Body of pancreas (tissue), 4 donors: Measurements from ENCODE around the gene INF2. TPM values are rescaled to one million over a fixed set of nuclear protein-coding genes. Genes with fewer than 3 reads are reported as not detected.
"Not testable (repeated sequence)": the region's sequence is repeated elsewhere in the genome, so short reads cannot be mapped to it uniquely, and the experiment has no call there.

Experiments
- ATAC-seq: fragments of 150-250 bp; one replicate; pipeline ENCODE4 v1.9.1; 2016
- DNase-seq, 4 donors: peaks; one replicate each; pipeline ENCODE4 v3.0.0-alpha.2; 2019
- H3K27ac ChIP-seq, 4 donors: fragments of 200-600 bp; sonication (generic); 1 replicate in 3 of 4; 2 replicates in 1 of 4; pipeline versions ENCODE4 v1.5.1 to v1.6.1; 2016 to 2019; ENCODE audit warnings: mild to moderate bottlenecking in 1 of 4, mixed read lengths in 1 of 4, moderate library complexity in 1 of 4
- H3K27me3 ChIP-seq, 2 donors: fragments of 200-600 bp; sonication (generic); one replicate each; pipeline ENCODE4 v1.6.0; 2016; ENCODE audit warnings: mild to moderate bottlenecking in 1 of 2
- H3K36me3 ChIP-seq, 2 donors: fragments of 200-600 bp; sonication (generic); replicated peaks in 1 of 2; 2 replicates each; pipeline ENCODE4 v1.5.1; 2016; ENCODE audit warnings: low read depth in 2 of 2; ENCODE audit not compliant: insufficient read depth in 1 of 2
- H3K4me1 ChIP-seq: fragments of 200-600 bp; sonication (generic); one replicate; pipeline ENCODE4 v1.6.0; 2016
- H3K4me3 ChIP-seq, 2 donors: fragments of 200-600 bp; sonication (generic); 1 replicate in 1 of 2; 2 replicates in 1 of 2; pipeline ENCODE4 v1.5.1; 2016 to 2019
- H3K9me3 ChIP-seq, 3 donors: fragments of 200-600 bp; sonication (generic); 1 replicate in 2 of 3; 2 replicates in 1 of 3; pipeline ENCODE4 v1.5.1; 2016
- POLR2A ChIP-seq, 3 donors: fragments of 450-650 bp; IDR thresholded peaks; one replicate each; pipeline ENCODE4 v1.6.1; 2016; ENCODE audit warnings: antibody characterized with exemption in 3 of 3, mild to moderate bottlenecking in 2 of 3
- WGBS, 2 donors: methylation state at CpG; one replicate each; pipeline ENCODE4 v1.1.5; 2017; 5-methylcytosine and 5-hydroxymethylcytosine counted together
- intact Hi-C: fragments of 100-400 bp; cut with DNase I; formaldehyde crosslinking; loops from one replicate; pipeline ENCODE4 v1.15.1; 2023
- total RNA-seq, 2 donors: library from RNA; depleted of rRNA; stranded (reverse); fragments of >200 nt; gene quantifications; one replicate each; pipeline ENCODE4 v1.1.0, GENCODE V29; 2016
- TF ChIP-seq, protein P1 (sequence below), 7 experiments: fragments of 450-650 bp in 4 of 7; fragments of 200-600 bp in 3 of 7; sonication (generic) in 3 of 7; IDR thresholded peaks; one replicate each; pipeline ENCODE4 v1.5.1; 2016 to 2019; ENCODE audit warnings: antibody characterized with exemption in 7 of 7

The INF2 gene
- total RNA-seq, 2 donors from 2014 or later: 46.2 to 90.3 TPM

DNA sequence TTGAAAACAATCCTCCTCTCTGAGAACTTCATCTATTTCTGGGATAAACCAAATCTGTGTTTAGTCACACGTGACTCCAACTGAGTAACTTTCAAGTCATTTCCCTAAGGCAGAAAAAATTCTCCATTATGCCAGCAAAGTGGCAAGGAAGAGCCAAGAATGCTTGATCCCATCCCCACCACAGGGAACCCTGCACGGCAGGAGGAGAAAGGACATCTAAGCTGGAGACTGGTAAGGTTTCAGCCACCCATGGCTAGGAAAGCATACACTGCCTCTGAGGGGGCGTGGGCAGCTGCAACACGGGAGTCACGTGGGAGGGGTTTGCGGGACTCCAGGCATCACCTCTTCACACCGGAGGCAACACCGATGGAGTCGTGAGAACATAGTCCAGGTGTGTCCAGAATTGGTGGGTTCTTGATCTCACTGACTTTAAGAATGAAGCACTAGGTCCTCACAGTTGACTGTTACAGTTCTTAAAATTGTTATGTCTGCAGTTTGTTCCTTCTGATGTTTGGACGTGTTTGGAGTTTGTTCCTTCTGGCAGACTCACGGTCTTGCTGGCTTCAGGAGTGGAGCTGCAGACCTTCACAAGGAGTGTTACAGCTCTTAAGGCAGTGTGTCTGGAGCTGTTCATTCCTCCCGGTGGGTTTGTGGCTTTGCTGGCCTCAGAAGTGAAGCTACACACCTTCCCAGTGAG lies 60.8 kb downstream of the INF2 start:
- Histone ChIP-seq H3K27me3 (no peaks in the 10 kb centered on the region), H3K4me1 (peaks cover 37% of the 10 kb centered on the region), H3K9me3 (no peaks in the 10 kb centered on the region), H3K27ac (no peak overlapping the region), H3K36me3 (no peaks in the 10 kb centered on the region), H3K4me3 (no peak overlapping the region)
- 71 to 80% methylated on average over 11 to 12 of the region's 12 CpGs for WGBS, 2 donors
- ATAC-seq (no peak), DNase-seq (no peak)
- TF ChIP-seq, protein P1, sequence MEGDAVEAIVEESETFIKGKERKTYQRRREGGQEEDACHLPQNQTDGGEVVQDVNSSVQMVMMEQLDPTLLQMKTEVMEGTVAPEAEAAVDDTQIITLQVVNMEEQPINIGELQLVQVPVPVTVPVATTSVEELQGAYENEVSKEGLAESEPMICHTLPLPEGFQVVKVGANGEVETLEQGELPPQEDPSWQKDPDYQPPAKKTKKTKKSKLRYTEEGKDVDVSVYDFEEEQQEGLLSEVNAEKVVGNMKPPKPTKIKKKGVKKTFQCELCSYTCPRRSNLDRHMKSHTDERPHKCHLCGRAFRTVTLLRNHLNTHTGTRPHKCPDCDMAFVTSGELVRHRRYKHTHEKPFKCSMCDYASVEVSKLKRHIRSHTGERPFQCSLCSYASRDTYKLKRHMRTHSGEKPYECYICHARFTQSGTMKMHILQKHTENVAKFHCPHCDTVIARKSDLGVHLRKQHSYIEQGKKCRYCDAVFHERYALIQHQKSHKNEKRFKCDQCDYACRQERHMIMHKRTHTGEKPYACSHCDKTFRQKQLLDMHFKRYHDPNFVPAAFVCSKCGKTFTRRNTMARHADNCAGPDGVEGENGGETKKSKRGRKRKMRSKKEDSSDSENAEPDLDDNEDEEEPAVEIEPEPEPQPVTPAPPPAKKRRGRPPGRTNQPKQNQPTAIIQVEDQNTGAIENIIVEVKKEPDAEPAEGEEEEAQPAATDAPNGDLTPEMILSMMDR (IDR thresholded peaks at IDR 0.05): no peak
- no peak for TF ChIP-seq POLR2A (IDR thresholded peaks at IDR 0.05)
- intact Hi-C loops: no loop called here

DNA sequence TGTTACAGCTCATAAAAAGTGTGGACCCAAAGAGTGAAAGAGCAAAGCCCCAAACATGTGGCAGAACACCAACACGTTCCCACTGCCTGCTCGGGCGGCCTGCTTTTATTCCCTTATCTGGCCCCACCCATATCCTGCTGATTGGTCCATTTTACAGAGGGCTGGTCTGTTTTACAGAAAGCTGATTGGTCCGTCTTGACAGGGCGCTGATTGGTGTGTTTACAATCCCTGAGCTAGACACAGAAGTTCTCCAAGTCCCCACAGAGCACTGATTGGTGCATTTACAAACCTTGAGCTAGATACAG lies 61.3 kb downstream of the INF2 start:
- intact Hi-C loops, DNase-seq, H3K4me3 ChIP-seq, H3K36me3 ChIP-seq, H3K27ac ChIP-seq, H3K9me3 ChIP-seq, ATAC-seq, H3K27me3 ChIP-seq: not testable (repeated sequence)
- H3K4me1 ChIP-seq: peaks cover 42% of the 10 kb centered on the region
- 85 to 89% methylated on average over 5 of the region's 5 CpGs for WGBS, 2 donors

DNA sequence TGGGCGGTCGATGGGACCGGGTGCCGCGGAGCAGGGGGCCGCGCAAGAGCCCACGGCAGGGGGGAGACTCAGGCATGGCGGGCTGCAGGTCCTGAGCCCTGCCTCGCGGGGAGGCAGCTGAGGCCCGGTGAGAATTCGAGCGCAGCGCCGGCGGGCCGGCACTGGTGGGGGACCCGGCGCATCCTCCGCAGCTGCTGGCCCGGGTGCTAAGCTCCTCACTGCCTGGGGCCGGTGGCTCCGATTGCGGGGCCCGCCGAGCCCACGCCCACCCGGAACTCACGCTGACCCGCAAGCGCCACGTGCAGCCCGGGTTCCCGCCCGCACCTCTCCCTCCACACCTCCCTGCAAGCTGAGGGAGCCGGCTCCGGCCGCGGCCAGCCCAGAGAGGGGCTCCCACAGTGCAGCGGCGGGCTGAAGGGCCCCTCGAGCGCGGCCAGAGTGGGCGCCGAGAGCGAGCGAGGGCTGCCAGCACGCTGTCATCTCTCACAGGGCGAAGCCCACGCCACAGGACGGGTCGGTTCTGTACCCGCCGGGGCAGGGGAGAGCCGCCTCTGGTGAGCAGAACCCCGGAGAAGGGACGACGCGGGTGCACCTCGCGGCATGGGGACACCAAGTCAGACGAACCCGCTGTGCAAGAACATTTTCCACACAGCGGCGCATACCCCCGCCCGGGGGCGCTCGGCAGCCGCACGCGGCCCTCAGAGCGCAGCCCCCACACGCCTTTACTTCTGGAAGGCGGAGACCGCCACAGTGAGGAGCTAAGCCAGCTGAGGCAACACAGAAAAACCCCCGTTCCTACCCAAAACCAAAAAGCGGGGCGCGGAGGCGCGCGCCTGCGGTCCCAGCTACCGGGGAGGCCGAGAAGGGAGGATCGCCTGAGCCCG lies 62.4 kb downstream of the INF2 start:
- Histone ChIP-seq H3K27me3 (no peaks in the 10 kb centered on the region), H3K9me3 (no peaks in the 10 kb centered on the region), H3K4me3 (no peak overlapping the region), H3K27ac (peak overlapping the region; percentile 78 to 94 (median 88)), H3K36me3 (no peaks in the 10 kb centered on the region), H3K4me1 (peaks cover 45% of the 10 kb centered on the region)
- intact Hi-C loops: no loop called here
- DNase-seq: peak in 1 of 4 donors; percentile 41
- no peak for ATAC-seq
- peak in 1 of 3 donors; percentile 8 for TF ChIP-seq POLR2A (IDR thresholded peaks at IDR 0.05)
- TF ChIP-seq, protein P1 (IDR thresholded peaks at IDR 0.05): no peak
- 67 to 74% methylated on average over 25 to 78 of the region's 90 CpGs for WGBS, 2 donors

DNA sequence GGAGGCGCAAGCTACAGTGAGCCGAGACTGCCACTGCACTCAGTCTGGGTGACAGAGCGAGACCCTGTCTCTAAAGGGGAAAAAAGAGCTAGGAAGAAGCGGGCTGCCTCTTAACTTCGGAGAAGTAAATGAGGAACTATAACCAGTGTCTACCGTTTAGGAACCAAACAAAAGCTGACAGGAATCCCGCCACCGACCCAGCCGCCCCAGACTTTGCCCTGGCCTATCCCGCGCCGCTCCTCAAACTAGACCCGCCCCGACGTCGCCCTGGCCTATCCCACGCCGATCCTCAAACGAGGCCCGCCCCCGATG lies 63.0 kb downstream of the INF2 start:
- H3K4me1 ChIP-seq: peaks cover 45% of the 10 kb centered on the region
- WGBS, 2 donors: 4 to 5% methylated on average over 15 to 21 of the region's 21 CpGs

More for the DNA sequence above, 63.0 kb downstream of the INF2 start:
- Histone ChIP-seq H3K27ac (peak overlapping the region; percentile 78 to 94 (median 88)), H3K9me3 (no peaks in the 10 kb centered on the region), H3K27me3 (no peaks in the 10 kb centered on the region), H3K36me3 (no peaks in the 10 kb centered on the region), H3K4me3 (no peak overlapping the region)
- TF ChIP-seq POLR2A (IDR thresholded peaks at IDR 0.05): no peak
- TF ChIP-seq, protein P1 (IDR thresholded peaks at IDR 0.05): no peak
- ATAC-seq (no peak), DNase-seq (no peak)
- intact Hi-C loops: no loop called here
